ENCODE results near the gene RFX2. TPM values are rescaled to one million over a fixed set of nuclear protein-coding genes. Genes with fewer than 3 reads are reported as not detected.
A peak's percentile ranks its signal among the peaks of the same experiment; 100 is the strongest.

Gene RFX2
- total RNA-seq, 2 donors from 2014 or later = 6.6 to 11.0 TPM

- no peaks in the 10 kb centered on the region for H3K36me3 Mint-ChIP-seq (ENCODE audit: low read depth)
- no peak for DNase-seq
- Histone ChIP-seq H3K9me3 (ENCODE audit: control insufficient read depth, low read length) (no peaks in the 10 kb centered on the region), H3K4me3 (ENCODE audit: low read length) (no peak overlapping the region), H3K4me1 (ENCODE audit: control insufficient read depth, insufficient read depth, low read length) (peaks cover 6% of the 10 kb centered on the region), H3K27ac (ENCODE audit: low read depth, low read length) (no peak overlapping the region), H3K27me3 (ENCODE audit: control insufficient read depth, insufficient read depth, low read length, poor library complexity, severe bottlenecking) (no peaks in the 10 kb centered on the region), H3K36me3 (ENCODE audit: control insufficient read depth, insufficient read depth, low read length) (no peaks in the 10 kb centered on the region), H3K9ac (ENCODE audit: extremely low read depth, low read length, poor library complexity, severe bottlenecking) (no peak overlapping the region)
- peaks cover 3% of the 10 kb centered on the region for H3K9me3 Mint-ChIP-seq
- no peak overlapping the region for H3K27ac Mint-ChIP-seq
- TF ChIP-seq CTCF (conservative IDR thresholded peaks at IDR 0.05) = no peak
- peaks cover 9% of the 10 kb centered on the region for H3K27me3 Mint-ChIP-seq (ENCODE audit: insufficient read depth)
- peaks cover 35% of the 10 kb centered on the region for H3K4me1 Mint-ChIP-seq
- H3K4me3 Mint-ChIP-seq = no peak overlapping the region
These were observed 41.0 kb downstream of the RFX2 start for GRCh38 chr19:6069268-6069791.

- Mint-ChIP-seq H3K27ac (no peak overlapping the region), H3K9me3 (peaks cover 3% of the 10 kb centered on the region)
- TF ChIP-seq CTCF (conservative IDR thresholded peaks at IDR 0.05) = no peak
These were observed 41.6 kb downstream of the RFX2 start for GRCh38 chr19:6068711-6069110.

GRCh38 chr19:6067975-6068374 lies 42.3 kb downstream of the RFX2 start:
- 89 to 93% methylated on average over 2 of the region's 2 CpGs for WGBS, 2 experiments (ENCODE audit: insufficient coverage in 1 of 2, insufficient read length in 1 of 2)

More at GRCh38 chr19:6068711-6069110, 41.6 kb downstream of the RFX2 start:
- H3K4me1 Mint-ChIP-seq = peaks cover 41% of the 10 kb centered on the region
- H3K36me3 Mint-ChIP-seq (ENCODE audit: low read depth) = no peaks in the 10 kb centered on the region
- Histone ChIP-seq H3K27ac (ENCODE audit: low read depth, low read length) (peak overlapping the region; percentile 7), H3K9me3 (ENCODE audit: control insufficient read depth, low read length) (no peaks in the 10 kb centered on the region), H3K27me3 (ENCODE audit: control insufficient read depth, insufficient read depth, low read length, poor library complexity, severe bottlenecking) (no peaks in the 10 kb centered on the region), H3K36me3 (ENCODE audit: control insufficient read depth, insufficient read depth, low read length) (no peaks in the 10 kb centered on the region), H3K4me3 (ENCODE audit: low read length) (no peak overlapping the region), H3K9ac (ENCODE audit: extremely low read depth, low read length, poor library complexity, severe bottlenecking) (no peak overlapping the region), H3K4me1 (ENCODE audit: control insufficient read depth, insufficient read depth, low read length) (peaks cover 6% of the 10 kb centered on the region)
- WGBS, 2 experiments (ENCODE audit: insufficient coverage in 1 of 2, insufficient read length in 1 of 2) = 77 to 83% methylated on average over 1 to 2 of the region's 2 CpGs
- peaks cover 9% of the 10 kb centered on the region for H3K27me3 Mint-ChIP-seq (ENCODE audit: insufficient read depth)
- DNase-seq = no peak
- H3K4me3 Mint-ChIP-seq = no peak overlapping the region

More at GRCh38 chr19:6067975-6068374, 42.3 kb downstream of the RFX2 start:
- no peaks in the 10 kb centered on the region for H3K36me3 ChIP-seq (ENCODE audit: control insufficient read depth, insufficient read depth, low read length)
- Mint-ChIP-seq H3K4me3 (no peak overlapping the region), H3K36me3 (ENCODE audit: low read depth) (no peaks in the 10 kb centered on the region), H3K27ac (no peak overlapping the region), H3K9me3 (peaks cover 3% of the 10 kb centered on the region), H3K4me1 (peaks cover 41% of the 10 kb centered on the region), H3K27me3 (ENCODE audit: insufficient read depth) (peaks cover 9% of the 10 kb centered on the region)
- H3K27ac ChIP-seq (ENCODE audit: low read depth, low read length) = peak overlapping the region; percentile 97
- peaks cover 6% of the 10 kb centered on the region for H3K4me1 ChIP-seq (ENCODE audit: control insufficient read depth, insufficient read depth, low read length)
- no peaks in the 10 kb centered on the region for H3K9me3 ChIP-seq (ENCODE audit: control insufficient read depth, low read length)
- no peak overlapping the region for H3K4me3 ChIP-seq (ENCODE audit: low read length)
- no peak for DNase-seq
- no peaks in the 10 kb centered on the region for H3K27me3 ChIP-seq (ENCODE audit: control insufficient read depth, insufficient read depth, low read length, poor library complexity, severe bottlenecking)
- TF ChIP-seq CTCF (conservative IDR thresholded peaks at IDR 0.05) = no peak
- H3K9ac ChIP-seq (ENCODE audit: extremely low read depth, low read length, poor library complexity, severe bottlenecking) = no peak overlapping the region

All from endodermal cell (in vitro differentiated cells).